PC-9 (cell line): ENCODE data around the gene MBD5.
"Not testable (repeated sequence)": the region's sequence is repeated elsewhere in the genome, so short reads cannot be mapped to it uniquely, and the experiment has no call there.

Source experiments
- CTCF ChIP-seq: fragments of 200-600 bp; sonication (generic); conservative IDR thresholded peaks from 2 replicates; pipeline ENCODE4 v1.6.1; 2017; ENCODE audit warnings: mixed run types, antibody characterized with exemption, mild to moderate bottlenecking, moderate library complexity
- EZH2 ChIP-seq: fragments of 200-600 bp; sonication (generic); IDR thresholded peaks from 2 replicates; pipeline ENCODE4 v1.8.0; 2017; ENCODE audit warnings: antibody characterized with exemption, low read depth

DNA sequence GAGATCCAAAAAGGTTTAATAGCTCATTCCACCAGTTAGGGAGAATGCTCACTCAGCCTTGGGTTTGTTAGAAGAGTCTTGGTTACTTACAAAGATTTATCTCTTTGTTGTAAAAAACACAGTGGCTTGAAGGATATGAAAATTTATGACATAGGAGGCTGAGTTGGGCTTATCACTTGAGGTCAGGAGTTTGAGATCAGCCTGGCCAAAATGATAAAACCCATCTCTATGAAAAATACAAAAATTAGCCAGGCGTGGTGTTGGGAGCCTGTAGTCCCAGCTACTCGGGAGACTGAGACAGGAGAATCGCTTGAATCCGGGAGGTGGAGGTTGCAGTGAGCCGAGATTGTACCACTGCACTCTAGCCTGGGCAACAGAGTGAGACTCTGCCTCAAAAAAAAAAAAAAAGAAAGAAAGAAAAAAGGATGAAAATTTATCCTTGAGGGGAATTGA, 522.2 kb downstream of the MBD5 start:
- not testable (repeated sequence) for TF ChIP-seq CTCF, EZH2
